ENCODE results near the gene GPR148.

Gene GPR148

DNA sequence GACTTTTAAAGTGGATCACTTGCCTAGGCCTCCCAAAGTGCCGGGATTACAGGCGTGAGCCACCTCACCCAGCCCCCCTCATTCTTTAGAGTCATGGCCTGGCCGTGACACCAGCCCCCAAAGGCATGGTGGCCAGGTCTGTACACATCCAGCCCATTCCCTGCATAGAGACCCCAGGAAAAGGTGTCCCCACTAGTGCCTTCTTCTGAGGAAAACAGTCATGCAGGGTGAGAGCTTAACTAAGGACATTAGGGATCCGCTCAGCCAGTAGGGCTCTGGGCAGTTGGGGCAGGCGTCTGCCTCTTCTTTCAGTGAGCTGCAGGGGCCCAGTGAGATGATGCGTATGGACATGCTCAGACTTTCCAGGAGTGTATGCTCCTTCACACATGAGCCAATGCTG lies 20.8 kb downstream of the GPR148 start:
- DNase-seq (ENCODE audit: low read depth) = no peak

DNA sequence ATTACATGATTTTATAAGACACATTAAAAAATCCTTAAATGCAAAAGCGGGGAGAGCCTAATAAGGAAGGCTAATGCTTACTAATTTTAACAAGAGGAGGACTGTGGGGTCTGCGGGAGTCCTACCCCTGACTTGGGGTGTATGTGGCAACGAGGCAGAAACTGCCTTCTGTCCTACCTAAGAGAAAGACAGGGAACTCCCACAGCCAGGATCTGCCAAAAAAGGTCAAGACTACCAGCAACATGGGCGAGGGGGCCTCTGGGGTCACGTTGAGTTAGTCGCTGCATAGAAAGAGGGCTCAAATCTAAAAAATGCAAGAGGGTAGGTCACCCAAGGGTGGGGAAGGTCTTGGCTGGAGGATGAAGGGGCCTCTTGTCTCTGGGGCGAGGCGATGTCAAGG lies 25.9 kb downstream of the GPR148 start:
- no peak for DNase-seq (ENCODE audit: low read depth)

DNA sequence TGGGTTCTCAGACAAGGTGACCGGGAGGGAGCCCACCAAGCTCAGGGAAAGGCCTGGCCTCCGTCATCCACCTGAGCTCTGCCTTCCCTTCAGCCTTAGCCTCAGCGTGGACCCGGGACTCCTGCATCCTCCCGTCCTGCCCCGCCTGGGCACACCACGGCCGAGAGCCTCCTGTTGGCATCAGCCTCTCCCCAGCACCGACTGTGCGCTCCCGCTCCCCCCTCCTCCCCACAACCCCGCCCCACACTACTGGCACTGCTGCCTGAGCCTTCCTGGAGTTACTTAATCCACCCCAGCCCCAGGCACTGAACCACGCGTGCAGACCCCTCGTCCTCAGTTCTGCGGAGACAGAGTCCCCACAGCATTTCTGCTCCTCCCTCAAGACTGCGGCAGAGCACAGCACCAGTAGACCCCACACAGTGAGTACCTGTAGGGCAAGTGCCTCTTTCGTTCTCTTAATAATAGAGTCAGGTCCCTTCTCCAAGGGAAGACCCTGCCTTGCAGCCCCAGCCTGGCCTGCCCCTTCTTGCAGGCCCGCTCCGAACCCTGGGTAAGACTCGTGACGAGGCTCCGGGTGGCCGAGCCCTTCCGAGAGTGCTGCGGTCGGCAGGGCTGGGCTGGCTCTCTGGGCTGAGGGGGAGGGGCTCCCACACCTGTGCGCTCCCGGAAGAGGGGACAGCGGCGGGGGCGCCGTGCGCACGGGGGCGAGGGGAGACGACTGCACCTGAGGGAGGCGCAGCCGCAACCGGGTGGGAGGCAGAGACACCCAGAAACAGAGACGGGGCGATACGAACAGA lies 26.6 kb downstream of the GPR148 start, which contains the start of gene AMER3:
Gene AMER3 (plus strand): TSS at position 285 of the 797 bp plus-strand sequence. CDS start 6,533 bp downstream, outside the sequence.
- DNase-seq (ENCODE audit: low read depth) = no peak

DNA sequence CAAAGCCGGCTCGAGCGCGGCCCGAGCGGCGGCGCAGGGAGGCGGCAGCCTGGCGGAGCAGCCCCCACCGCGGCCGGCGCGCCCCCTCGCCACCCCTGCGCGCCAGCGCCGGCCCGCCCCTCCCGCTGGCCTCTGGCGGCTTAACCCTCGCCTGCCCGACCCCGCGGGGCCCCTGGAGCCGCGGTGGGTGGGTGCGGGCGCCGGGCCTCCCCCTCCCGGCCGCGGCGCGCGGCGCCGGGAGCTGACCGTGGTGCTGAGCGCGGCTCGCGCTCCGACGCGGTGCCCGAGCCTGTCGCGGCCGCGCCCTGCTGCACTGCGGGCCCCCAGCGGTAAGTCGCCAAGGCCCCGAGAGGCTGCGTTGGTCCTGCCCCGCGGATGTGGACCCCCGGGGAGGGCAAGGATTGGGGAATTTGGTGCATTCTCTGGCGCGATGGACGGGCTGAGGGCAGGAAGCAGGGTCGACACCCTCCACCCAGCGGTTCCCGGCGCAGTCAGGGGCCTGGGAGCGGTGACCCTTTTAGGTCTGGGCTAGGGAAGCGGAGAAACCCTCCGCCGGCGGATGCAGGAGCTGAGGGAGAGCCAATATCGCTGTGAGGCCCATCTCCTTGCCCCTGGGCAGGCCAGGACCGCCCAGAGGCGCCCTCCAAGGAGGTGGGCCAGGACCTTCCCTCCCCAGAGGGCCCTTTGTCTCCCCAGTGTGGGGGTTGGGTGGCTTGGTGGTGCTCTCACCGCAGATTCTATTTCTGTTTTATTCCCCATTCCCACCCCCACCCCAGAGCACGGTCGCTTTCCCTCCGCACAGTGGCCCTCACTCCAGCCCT lies 27.4 kb downstream of the GPR148 start:
- DNase-seq (ENCODE audit: low read depth) = no peak

DNA sequence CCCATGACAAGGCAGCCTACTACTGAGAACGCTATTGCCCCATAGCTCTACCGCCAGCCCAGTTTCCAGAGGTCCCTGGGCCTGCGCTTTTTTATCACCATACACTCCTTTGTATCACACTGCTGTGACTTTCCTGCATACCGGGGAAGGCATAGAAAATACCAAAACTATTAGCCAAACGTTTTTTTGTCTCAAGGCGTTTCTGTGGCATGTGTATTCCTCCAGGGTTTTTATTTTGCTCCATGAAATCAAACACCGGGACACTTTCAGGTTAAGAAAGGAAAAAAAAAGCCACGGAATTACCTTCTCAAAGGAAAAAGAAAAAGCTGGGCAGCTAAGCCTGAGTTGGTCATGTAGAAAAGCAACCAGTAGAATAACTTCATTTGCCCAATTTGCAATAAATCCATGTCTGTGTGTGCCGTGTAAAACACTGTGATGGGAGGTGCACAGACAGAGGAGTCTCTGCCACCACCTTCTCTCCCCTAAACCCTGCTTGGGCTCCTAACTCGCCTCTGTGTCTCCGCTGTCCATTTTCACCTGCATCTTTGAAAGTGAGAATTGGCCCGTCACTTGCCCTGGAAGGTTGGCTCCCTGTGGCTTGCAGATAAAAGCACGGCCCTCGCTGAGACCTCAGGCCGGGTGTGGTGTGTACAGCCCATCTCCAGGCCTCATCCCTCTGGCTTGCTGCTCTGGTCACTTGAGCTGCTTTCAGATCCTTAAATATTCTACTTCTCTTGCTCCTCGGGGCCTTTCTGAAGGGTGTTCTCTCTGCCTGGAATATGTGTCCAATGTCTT lies 28.2 kb downstream of the GPR148 start:
- no peak for DNase-seq (ENCODE audit: low read depth)

DNA sequence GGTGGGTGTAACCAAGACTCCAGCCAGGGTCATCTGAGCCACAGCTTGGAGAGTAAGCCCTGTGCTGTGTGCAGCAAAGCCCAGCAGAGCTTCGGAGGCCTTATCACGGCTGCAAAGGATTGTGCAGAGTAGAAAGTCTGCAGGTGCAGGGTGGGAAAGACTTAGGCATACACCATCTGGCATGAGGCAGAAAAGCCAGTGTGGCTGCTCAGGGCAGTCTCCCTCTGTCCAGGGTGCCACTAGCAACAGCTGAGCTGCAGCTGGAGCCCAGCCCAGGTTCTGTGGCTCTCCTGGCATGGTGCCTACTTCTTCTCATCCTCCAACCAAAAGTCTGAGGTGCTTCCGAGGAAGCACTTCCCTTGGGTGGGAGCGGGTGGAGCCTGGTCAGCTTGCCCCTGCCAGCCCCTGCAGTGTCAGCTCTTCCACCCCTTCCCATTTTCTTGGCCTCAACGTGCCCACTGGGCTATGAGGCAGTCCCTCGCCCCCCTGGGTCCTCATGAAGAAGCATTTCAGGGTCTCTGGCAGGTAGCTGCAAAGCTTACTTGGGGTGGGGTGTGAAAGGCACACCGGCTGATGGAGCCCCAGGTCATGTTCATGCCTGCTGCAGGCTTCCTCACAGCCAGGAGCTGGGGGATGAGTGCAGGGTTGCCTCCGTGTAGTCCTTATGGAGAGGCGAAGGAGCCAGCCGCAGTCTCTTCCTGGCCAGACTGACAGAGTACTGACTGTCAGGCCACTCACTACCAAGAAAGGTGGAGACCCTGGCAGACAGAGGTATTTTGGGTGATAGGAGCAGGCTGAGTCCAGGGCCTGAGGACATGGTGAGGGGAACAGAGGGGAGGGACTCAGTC lies 31.3 kb downstream of the GPR148 start:
- DNase-seq (ENCODE audit: low read depth) = no peak

DNA sequence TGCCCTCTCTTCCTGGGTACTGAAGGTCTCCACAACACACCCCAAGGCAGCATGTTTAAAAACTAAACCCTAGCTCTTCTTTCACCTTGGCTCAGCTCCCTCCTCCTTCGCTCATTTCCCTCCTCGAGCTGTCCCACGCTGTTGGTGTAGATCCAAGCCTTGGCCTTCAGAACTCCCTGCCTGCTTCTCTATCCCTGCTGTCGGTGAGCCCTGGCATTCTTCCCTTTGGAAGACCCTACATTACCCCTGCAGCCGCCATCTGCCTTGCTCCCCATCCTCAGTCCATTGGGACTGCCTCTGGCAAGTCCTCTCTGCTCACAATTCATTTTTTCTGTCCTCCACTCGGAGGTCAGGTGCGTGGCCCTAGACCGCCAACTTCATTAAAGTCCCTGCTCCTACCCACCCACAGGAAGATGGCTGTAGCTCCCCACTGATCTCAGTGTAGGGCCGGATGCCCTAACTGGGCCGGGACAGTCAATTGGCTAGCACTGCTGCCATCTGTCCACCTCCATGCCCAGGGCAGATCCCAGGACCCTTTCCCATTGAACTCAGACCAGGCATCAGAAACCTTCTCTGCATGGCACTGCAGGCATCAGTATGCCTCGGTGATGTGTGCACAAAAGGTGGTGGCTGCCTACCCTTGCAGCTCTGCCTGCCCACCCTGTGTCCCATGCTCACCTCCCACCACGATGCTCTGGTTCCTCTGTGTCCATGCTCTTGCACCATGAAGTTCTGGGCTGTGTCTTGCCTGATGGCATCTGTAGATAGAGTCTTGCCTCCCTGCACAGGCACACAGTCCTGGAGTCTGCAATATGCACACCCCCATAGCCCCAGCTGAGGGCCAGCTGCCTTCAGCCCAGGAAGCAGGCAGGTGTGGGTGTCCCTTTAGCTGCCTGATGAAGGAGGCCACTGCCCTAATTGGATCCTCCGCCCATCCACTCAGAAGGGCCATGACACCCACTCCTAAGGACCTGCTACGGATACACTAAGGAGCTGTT lies 32.2 kb downstream of the GPR148 start:
- no peak for DNase-seq (ENCODE audit: low read depth)

DNA sequence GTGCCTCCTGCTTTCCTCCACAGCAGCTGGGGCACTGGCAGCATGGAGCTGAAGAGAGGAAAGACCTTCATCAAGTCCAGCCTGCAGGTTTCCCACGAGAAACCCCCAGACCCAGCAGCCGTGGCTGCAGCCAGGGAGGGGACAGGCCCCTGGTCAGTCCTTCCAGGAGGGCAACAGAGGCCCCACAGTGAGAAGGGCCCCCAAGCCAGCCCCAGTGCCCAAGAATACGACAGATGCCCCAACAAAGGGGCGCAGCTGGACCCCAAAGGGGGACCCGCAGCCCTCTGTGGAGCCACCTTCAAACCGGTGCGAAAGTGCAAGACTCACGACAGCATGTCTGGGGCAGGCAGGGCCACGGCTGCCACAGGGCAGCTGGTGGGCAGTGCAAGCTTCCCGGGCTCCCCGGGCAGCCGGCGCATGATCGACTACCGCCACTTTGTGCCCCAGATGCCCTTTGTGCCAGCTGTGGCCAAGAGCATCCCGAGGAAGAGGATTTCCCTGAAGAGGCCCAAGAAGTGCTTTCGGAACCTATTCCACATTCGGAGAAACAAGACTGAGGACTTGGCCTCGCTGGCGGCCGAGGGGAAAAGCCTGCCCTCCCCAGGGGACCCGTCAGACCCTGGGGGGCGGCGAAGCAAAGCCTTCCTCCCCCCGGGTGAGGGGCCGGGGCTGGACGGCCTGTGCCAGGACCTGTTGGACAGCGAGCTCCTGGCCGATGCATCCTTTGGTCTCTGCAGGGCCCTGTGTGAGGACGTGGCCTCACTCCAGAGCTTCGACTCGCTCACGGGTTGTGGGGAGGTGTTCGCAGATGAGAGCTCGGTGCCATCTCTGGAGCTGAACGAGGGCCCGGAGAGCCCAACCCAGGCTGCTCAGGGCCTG lies 33.4 kb downstream of the GPR148 start:
- DNase-seq (ENCODE audit: low read depth) = no peak

DNA sequence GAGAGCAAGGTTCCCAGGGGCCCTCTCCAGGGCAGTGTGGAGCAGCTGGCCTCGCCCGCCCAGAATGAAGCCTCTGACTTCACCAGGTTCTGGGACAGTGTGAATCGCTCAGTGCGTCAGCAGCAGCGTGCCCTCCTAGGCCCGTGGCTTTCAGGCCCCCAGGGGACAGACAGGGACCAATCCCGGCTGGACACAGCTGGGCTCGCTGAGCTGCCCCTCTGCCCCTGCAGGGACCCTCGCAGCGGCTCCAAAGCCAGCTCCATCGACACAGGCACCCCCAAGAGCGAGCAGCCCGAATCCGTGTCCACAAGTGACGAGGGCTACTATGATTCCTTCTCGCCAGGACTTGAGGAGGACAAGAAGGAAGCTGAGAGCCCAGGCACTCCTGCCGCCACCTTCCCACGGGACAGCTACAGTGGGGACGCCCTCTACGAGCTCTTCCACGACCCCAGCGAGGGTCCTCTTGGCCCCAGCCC lies 34.1 kb downstream of the GPR148 start:
- no peak for DNase-seq (ENCODE audit: low read depth)

DNA sequence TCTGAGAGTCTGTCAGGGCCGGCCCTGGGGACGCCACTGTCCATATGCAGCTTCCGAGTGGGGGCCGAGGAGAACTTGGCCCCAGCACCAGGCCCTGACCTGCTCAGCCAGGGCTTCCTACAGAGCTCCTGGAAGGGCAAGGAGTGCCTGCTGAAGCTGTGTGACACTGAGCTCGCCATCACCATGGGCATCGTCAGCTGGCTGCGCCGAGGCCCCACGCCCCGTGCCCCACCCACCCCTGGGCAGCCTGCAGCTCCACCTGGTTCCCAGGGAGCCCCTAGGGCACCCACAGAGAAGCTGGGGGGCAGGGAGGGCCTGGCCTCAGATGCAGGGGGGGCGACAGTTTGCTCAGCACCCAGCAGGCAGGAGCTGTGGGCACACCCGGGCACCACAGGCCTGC lies 34.5 kb downstream of the GPR148 start:
- no peak for DNase-seq (ENCODE audit: low read depth)

DNA sequence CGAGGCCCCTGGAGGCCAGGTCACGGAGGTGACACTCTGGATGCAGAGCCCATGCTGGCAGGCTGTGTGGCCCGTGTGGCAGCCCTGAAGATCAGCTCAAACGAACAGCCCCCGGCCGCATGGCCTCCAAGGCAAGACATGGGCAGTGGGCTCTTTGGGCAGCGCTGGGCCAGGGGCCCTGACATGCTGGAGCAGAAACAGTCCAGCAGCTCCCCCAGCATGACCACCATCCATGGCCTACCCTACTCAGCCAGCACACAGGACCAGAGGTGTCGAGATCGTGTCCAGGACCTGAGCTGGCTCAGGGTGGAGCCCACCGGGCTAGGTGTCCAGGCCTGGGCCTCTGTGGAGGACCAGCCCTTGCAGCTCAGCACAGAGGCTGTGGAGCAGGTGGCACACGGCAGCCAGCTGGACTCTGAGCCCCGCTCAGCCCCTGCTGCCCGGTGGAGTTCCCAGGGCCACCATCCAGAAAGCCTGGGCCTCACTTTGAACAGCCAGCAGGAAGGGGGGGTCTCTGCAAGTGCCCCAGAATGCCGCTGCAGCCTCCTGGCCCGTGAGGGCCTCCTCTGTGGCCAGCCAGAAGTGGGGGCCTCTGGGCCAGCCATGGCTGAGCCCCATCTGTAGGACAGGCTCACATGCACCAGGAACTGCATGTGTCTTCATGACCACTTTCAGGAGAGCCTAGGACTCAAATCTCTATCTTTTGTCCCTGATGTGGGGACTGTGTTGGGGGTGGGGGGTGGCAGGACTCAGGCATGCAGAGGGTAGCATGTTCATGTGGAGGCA lies 35.4 kb downstream of the GPR148 start:
- no peak for DNase-seq (ENCODE audit: low read depth)

DNA sequence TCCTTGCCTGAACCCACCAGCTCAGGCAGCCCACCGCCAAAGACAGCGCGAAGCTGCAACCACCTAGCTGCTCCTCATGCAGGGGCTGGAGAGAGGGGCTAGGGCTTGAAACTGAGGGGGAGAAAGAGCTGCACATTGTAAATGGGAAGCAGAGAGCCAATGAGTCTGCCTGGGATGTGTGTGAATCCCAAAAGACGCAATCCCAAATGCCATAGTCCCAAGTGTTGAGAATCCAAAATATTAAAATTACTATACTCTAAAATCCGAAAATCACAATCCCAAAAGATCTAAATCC lies 35.9 kb downstream of the GPR148 start:
- no peak for DNase-seq (ENCODE audit: low read depth)

DNA sequence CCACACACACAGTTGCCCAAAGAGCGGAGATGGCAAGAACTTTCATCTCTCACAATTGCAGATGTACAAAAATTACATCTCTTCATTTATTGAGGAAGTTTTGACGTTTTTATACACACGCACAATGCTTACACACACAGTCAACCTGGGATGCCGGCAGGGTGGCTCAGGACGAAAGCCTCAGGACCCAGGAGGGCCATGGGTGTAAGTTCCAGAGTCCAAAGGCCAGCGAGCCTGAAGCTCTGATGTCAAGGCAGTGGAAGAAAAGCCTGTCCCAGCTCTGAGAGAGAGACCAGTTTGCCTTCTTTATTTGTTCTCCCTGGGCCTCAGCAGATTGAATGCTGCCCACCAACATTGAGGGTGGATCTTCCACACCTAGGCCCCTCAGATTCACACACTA lies 36.6 kb downstream of the GPR148 start:
- DNase-seq (ENCODE audit: low read depth) = no peak

DNA sequence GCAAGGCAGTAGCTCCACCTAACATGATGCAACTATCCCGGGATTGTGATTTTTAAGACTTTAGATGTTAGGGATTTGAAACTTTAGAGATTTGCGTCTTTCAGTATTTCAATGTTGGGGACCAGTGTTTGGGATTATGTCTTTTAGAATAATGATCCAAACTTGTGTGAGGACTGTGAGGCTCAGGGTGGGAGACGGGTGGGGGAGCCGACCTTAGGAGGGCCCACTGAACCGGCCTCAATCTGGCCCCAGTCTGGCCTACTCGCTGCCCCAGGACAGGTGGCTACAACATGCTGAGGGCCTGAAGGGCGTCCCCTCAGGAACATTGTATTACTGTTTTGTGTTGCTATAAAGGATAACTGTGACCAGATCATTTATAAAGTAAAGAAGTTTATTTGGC lies 37.2 kb downstream of the GPR148 start:
- no peak for DNase-seq (ENCODE audit: low read depth)

DNA sequence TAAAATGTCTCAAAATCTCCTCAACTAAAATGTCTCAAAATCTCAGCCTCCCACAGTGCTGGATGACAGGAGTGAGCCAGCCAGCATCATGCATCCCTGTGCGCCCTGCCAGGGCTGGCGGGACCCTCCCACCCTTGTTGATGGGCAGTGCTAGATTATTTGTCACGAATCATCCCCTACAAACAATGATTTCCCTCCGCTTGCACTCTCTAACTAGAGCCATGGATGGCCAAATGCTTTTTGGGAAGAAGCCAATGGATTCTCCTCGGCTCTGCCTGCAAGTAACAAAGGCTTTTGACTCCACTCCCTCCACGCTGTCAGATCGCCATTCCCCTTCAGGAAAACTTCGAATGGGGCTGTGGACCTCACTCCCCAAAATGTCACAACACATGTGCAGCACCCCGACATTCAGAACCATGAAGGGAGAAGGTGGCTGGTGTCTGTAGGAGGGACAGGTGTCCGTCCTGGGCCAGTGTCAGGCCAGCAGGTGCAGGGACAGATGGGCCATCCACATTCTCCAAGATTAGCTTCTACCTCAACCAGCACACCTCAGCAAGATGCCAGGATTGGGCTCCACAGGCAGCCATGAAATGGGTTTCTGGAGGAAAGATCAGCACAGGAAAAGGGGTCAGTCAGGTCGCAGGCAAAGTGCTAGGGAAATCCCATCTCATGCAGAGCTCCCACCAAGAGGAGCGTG lies 38.0 kb downstream of the GPR148 start:
- no peak for DNase-seq (ENCODE audit: low read depth)

DNA sequence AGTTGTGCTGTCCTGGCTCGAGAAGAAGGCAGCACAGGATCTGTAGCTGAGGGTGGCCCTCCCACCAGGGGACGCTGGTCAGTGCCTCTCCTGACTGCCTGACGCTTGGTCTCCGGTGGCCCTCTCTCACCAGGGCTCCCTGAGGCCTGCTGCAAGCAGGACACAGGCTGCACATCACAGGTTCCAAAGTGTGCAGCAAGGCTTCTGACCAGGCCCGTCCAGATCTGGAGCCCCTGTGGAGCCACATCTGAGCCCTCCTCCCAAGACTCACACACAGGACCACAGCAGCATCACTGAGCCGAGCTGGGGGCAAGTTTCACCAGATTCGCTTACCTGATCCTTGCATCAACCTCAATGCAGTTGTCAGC lies 38.5 kb downstream of the GPR148 start:
- DNase-seq (ENCODE audit: low read depth) = no peak

DNA sequence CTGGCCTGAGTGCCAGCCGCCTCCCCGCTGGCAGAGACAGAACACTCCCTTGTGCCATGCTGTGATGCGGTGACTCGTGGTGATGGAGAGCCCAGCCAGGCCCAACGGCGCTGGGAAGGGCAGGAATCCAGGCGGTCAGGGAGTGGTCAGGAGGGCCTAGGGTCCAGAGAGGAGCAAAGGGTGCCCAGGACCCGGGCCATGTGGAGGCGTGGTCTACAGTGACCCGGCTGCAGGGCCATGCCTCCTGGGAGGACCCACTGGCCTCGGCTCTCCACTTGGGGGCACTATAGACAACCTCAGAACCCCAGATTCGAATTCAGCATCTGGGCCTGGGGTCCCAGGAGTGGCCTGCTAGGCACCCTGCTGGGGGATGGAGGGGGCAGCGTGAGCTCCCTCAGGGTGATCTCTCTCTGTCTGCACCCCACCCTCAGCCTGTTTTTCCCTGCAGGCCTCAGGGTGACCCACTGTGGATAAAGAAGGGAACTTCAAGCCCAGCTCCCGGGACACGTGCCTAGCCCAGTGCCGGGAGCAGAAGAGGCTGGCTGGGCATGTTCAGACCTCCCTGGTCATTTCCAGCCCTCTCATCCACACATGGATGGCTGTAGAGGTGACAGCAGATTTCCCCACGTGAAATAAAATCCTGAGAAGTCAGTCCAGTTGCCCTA lies 39.5 kb downstream of the GPR148 start:
- no peak for DNase-seq (ENCODE audit: low read depth)
